ENCODE results near the gene PTPRCAP. TPM values are rescaled to one million over a fixed set of nuclear protein-coding genes. Genes with fewer than 3 reads are reported as not detected.

PTPRCAP gene
- total and polyA plus RNA-seq, 9 of the 15 experiments (the other 6 are each of a cell fraction or from before 2014, with no cell fraction given): 0.22 to 2.0 (median 1.1) TPM; not detected in 4

GRCh38 chr11:67455054-67455453 lies 17.6 kb upstream of the PTPRCAP start, which contains the start of gene CABP4 (continued):
- TF ChIP-seq, protein P1, sequence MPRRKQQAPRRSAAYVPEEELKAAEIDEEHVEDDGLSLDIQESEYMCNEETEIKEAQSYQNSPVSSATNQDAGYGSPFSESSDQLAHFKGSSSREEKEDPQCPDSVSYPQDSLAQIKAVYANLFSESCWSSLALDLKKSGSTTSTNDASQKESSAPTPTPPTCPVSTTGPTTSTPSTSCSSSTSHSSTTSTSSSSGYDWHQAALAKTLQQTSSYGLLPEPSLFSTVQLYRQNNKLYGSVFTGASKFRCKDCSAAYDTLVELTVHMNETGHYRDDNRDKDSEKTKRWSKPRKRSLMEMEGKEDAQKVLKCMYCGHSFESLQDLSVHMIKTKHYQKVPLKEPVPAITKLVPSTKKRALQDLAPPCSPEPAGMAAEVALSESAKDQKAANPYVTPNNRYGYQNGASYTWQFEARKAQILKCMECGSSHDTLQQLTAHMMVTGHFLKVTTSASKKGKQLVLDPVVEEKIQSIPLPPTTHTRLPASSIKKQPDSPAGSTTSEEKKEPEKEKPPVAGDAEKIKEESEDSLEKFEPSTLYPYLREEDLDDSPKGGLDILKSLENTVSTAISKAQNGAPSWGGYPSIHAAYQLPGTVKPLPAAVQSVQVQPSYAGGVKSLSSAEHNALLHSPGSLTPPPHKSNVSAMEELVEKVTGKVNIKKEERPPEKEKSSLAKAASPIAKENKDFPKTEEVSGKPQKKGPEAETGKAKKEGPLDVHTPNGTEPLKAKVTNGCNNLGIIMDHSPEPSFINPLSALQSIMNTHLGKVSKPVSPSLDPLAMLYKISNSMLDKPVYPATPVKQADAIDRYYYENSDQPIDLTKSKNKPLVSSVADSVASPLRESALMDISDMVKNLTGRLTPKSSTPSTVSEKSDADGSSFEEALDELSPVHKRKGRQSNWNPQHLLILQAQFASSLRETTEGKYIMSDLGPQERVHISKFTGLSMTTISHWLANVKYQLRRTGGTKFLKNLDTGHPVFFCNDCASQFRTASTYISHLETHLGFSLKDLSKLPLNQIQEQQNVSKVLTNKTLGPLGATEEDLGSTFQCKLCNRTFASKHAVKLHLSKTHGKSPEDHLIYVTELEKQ (CRISPR knock-in tag; IDR thresholded peaks at IDR 0.05): no peak
- TF ChIP-seq USF1 (CRISPR knock-in tag; IDR thresholded peaks at IDR 0.05) (no peak), ZFP1 (CRISPR knock-in tag; IDR thresholded peaks at IDR 0.05) (no peak), U2AF2 (optimal IDR thresholded peaks at IDR 0.05; ENCODE audit: low read depth, low read length) (no peak)
- TF ChIP-seq, protein P2, sequence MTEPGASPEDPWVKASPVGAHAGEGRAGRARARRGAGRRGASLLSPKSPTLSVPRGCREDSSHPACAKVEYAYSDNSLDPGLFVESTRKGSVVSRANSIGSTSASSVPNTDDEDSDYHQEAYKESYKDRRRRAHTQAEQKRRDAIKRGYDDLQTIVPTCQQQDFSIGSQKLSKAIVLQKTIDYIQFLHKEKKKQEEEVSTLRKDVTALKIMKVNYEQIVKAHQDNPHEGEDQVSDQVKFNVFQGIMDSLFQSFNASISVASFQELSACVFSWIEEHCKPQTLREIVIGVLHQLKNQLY (CRISPR knock-in tag; conservative IDR thresholded peaks at IDR 0.05): no peak
